T-helper 17 cell (primary cell): Measurements from ENCODE around the gene ZNF609. TPM values are rescaled to one million over a fixed set of nuclear protein-coding genes. Genes with fewer than 3 reads are reported as not detected.

ENCODE experiments used
- ATAC-seq: fragments of 150-1000 bp; cut with Tn5 transposase; 2 replicates; pipeline ENCODE4 v1.10.0; 2021; ENCODE audit warnings: mild to moderate bottlenecking, moderate library complexity
- DNase-seq, 3 donors: peaks; one replicate each; pipeline versions ENCODE4 v3.0.0 to v3.0.0-alpha.2; 2020 to 2021
- H3K9me3 ChIP-seq: one replicate; pipeline ENCODE4 v1.7.0; 2013; ENCODE audit warnings: low read length, mild to moderate bottlenecking; ENCODE audit not compliant: control insufficient read depth, poor library complexity, severe bottlenecking
- H3K27ac Mint-ChIP-seq: one replicate; pipeline ENCODE4 v1.8.0; 2022; ENCODE audit warnings: mild to moderate bottlenecking, moderate library complexity, mixed read lengths
- H3K27me3 Mint-ChIP-seq: one replicate; pipeline ENCODE4 v1.8.0; 2022; ENCODE audit warnings: mixed read lengths
- H3K36me3 Mint-ChIP-seq: one replicate; pipeline ENCODE4 v1.8.0; 2022; ENCODE audit warnings: low read depth, mixed read lengths
- H3K4me1 Mint-ChIP-seq: one replicate; pipeline ENCODE4 v1.8.0; 2022; ENCODE audit warnings: mild to moderate bottlenecking, mixed read lengths
- H3K4me3 Mint-ChIP-seq: one replicate; pipeline ENCODE4 v1.8.0; 2022; ENCODE audit warnings: mild to moderate bottlenecking, moderate library complexity, mixed read lengths
- total RNA-seq, 4 donors: library from RNA in 2 of 4; stranded (reverse) in 2 of 4; gene quantifications; one replicate each; pipeline ENCODE4 v1.2.3 and lab custom pipeline; 2022 to 2026

ZNF609 gene
- total RNA-seq, 2 donors from 2014 or later, result 37.6 to 43.2 TPM

DNA sequence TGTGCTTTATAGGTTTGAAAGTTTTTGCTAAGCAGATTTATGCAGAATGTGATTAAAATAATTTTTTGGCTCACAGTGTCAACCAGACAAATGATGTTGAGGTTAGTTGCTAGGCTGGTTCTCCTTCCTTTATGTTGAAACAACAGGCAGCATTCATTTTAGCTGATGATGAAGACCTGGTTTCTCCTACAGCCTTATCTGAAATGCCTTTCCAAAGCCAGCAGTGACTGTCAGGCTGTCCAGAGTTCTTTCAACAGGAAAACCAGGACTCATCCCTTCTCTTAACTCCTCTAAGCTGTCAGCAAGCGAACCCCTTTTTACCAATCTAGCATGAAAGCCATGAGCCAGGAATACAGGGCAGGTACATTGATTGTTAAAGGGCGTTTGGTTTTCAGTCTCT, 84.1 kb downstream of the ZNF609 start:
- no peaks in the 10 kb centered on the region for H3K9me3 ChIP-seq
- ATAC-seq (no peak), DNase-seq (no peak)
- peaks cover 3% of the 10 kb centered on the region for H3K36me3 Mint-ChIP-seq
- no peak overlapping the region for H3K4me3 Mint-ChIP-seq
- no peak overlapping the region for H3K27ac Mint-ChIP-seq
- H3K27me3 Mint-ChIP-seq, result no peaks in the 10 kb centered on the region
- peaks cover 35% of the 10 kb centered on the region for H3K4me1 Mint-ChIP-seq

DNA sequence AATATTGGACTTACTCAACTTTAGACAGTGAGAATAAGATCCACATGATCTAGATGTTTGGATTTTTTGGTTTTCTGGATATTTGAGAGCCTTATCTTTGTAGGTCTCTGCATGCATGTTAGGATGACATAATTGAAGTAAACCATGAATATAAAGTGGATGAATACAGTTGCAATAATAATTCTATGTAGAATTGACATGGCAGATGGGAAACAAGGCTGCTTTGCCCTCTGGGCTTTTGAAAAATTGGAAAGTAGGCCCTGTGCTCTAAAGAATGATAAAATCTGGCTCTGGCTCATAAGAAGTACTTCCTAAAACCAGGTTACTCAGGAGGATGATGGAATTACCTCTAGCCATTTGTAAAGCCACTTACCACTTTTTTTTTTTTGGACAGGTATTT, 86.9 kb downstream of the ZNF609 start:
- Mint-ChIP-seq H3K36me3 (peaks cover 2% of the 10 kb centered on the region), H3K27me3 (no peaks in the 10 kb centered on the region), H3K4me3 (no peak overlapping the region), H3K4me1 (peaks cover 39% of the 10 kb centered on the region), H3K27ac (no peak overlapping the region)
- ATAC-seq, result no peak
- H3K9me3 ChIP-seq, result no peaks in the 10 kb centered on the region
- no peak for DNase-seq

DNA sequence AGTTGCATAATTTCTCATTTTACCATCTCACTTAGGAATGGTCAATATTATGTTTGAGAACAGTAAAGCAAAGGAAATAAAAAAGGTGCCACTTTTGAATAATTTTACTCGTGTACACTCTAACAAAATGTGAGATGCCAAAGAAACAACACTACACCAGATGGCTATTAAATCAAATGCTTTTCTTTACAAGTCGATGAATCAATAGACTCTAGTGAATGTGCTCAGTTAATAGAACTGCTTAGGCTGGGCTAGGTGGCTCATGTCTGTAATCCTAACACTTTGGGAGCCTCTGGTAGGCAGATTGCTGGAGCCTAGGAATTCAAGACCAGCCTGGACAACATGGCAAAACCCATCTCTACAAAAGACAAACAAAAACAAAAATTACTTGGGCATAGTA, 87.9 kb downstream of the ZNF609 start:
- Mint-ChIP-seq H3K4me3 (no peak overlapping the region), H3K27me3 (no peaks in the 10 kb centered on the region), H3K27ac (no peak overlapping the region), H3K4me1 (peaks cover 34% of the 10 kb centered on the region), H3K36me3 (peaks cover 2% of the 10 kb centered on the region)
- ATAC-seq (no peak), DNase-seq (no peak)
- H3K9me3 ChIP-seq, result no peaks in the 10 kb centered on the region

DNA sequence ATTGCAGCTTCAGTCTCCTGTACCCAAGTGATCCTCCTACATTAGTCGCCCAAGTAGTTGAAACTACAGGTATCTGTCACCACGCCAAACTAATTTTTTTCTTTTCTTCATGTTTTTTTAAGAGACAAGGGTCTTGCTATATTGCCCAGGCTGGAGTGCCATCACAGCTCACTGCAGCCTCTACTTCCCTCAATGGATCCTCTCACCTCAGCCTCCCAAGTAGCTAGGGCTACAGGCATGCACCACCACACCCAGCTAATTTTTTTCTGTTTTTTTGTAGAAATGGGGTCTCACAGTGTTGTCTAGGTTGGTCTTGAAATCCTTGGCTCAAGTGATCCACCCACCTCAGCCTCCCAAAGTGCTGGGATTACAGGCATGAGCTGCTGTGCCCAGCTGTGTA, 89.5 kb downstream of the ZNF609 start:
- Mint-ChIP-seq H3K27ac (no peak overlapping the region), H3K4me1 (peaks cover 24% of the 10 kb centered on the region), H3K27me3 (no peaks in the 10 kb centered on the region), H3K36me3 (peaks cover 2% of the 10 kb centered on the region), H3K4me3 (no peak overlapping the region)
- H3K9me3 ChIP-seq, result no peaks in the 10 kb centered on the region
- DNase-seq (no peak), ATAC-seq (no peak)

DNA sequence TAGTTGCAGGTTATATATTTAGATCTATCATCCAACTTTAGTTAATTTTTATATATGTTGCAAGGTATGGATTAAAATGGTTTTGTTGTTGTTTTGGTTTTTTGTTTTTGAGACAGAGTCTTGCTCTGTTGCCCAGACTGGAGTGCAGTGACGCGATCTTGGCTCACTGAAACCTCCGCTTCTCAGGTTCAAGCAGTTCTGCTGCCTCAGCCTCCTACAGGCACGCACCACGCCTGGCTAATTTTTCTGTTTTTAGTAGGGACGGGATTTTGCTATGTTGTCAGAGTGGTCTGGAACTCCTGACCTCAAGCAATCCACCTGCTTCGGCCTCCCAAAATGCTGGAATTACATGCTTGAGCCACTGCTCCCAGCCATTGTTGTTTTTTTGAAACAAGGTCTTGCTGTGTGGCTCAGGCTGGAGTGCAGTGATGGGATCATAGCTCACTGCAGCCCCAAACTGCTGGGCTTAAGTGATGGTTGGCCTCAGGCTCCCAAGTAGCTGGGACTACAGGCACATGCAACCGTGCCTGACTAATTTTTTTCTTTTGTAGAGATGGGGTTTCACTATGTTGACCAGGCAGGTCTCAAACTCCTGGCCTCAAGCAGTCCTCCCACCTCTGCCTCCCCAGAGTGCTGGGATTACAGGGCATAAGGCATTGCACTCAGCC, 92.0 kb downstream of the ZNF609 start:
- no peak overlapping the region for H3K27ac Mint-ChIP-seq

DNA sequence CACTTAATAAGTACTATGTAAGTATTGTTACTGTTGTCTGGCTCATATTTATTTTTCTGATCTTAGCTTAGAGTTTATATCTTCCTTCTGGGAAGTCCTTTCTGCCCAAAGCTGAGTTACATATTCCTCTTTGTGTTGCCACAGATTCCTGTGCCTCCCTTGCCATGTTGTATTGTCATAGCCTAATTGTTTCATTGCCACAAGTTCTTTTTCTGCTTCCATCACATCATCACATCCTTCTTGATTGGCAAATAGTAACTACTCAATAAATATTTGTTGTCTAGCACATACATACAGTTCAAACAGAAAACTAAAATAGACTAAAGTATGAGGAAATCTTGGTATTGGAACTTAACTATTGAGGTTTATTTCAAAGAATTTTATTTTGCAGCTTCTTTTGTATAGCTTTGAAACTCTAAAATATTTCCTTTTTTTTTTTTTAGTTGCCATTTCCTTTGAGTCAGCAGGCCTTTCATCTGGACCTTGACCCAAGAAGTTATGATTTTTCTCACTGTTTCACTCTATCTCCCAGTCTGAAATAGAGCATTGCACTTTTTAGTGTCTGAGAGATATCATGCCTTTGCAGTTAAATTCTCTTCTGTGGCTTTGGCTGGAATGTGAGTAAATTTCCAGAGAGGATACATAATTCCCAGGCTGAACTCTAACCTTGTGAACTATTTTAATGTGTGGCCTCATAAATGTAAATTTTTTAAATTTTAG, 98.2 kb downstream of the ZNF609 start:
- Mint-ChIP-seq H3K4me1 (peaks cover 22% of the 10 kb centered on the region), H3K27ac (peak overlapping the region; percentile 66), H3K36me3 (no peaks in the 10 kb centered on the region), H3K27me3 (no peaks in the 10 kb centered on the region), H3K4me3 (no peak overlapping the region)
- no peak for ATAC-seq
- DNase-seq, result no peak
- H3K9me3 ChIP-seq, result no peaks in the 10 kb centered on the region

More for the DNA sequence above, 92.0 kb downstream of the ZNF609 start:
- H3K9me3 ChIP-seq, result no peaks in the 10 kb centered on the region
- ATAC-seq (no peak), DNase-seq (no peak)
- no peaks in the 10 kb centered on the region for H3K27me3 Mint-ChIP-seq
- peaks cover 2% of the 10 kb centered on the region for H3K36me3 Mint-ChIP-seq
- H3K4me3 Mint-ChIP-seq, result no peak overlapping the region
- peaks cover 17% of the 10 kb centered on the region for H3K4me1 Mint-ChIP-seq

DNA sequence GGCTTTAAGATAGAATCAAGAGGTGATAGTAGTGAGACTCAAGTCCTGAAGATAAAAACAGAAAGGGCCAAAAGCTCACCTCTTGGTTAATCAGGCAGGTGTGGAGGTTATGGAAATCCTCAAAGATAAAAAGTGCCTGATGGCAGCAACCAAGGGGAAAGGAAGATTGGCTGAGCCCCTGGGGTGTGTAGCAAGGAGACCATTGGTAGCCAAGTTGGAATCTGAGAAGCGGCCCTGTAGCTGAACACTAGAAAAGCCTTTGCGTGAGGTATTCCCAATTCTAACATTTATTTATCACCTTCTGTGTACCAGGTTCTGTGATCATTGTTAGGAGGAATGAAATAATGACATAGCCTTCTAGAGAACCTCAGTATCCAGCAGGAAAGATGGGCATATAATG, 98.9 kb downstream of the ZNF609 start:
- Mint-ChIP-seq H3K27ac (no peak overlapping the region), H3K4me1 (peaks cover 25% of the 10 kb centered on the region), H3K4me3 (no peak overlapping the region), H3K36me3 (no peaks in the 10 kb centered on the region), H3K27me3 (no peaks in the 10 kb centered on the region)
- ATAC-seq (no peak), DNase-seq (no peak)
- no peaks in the 10 kb centered on the region for H3K9me3 ChIP-seq

DNA sequence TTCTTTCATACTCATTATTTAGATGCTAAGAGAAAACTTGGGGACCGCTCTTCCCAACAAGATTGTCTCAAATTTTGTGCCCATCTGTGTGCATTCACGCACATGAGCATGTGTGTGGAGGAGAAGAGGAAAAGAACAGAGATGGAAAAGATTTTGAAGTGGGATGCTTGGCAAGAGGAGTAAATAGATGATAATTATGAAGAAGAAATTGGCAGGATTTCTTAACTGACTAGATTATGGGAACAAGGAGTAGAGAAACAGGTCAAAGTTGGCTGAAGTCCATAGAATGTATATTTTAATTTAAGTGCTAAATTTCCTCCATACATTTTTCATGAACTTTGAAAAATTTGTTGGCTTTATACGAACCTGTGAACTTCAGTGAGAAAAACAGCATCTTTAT, 100.1 kb downstream of the ZNF609 start:
- Mint-ChIP-seq H3K4me3 (no peak overlapping the region), H3K27ac (peak overlapping the region; percentile 37), H3K27me3 (no peaks in the 10 kb centered on the region), H3K36me3 (no peaks in the 10 kb centered on the region), H3K4me1 (peaks cover 31% of the 10 kb centered on the region)
- ATAC-seq, result no peak
- no peaks in the 10 kb centered on the region for H3K9me3 ChIP-seq
- no peak for DNase-seq

DNA sequence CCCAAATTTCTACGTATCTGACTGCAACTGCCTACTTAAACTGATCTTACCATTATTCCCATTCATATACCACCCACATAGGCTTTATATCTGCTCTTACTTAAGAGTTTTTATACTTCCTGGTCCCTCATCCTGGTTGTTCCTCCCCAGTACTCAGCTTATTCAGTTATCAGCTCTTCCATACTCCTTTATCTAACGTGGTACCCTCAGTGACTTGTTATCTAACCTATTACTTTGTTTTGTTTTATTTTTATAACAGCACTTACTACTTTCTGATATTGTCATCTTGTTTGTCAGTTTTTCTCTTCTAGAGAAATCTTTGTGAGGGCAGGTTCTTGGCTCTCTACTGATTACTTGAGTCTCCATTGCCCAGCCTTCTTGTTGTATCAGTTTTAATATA, 100.6 kb downstream of the ZNF609 start:
- Mint-ChIP-seq H3K4me3 (no peak overlapping the region), H3K4me1 (peaks cover 31% of the 10 kb centered on the region), H3K27me3 (no peaks in the 10 kb centered on the region), H3K27ac (peak overlapping the region; percentile 29), H3K36me3 (no peaks in the 10 kb centered on the region)
- DNase-seq, result no peak
- no peaks in the 10 kb centered on the region for H3K9me3 ChIP-seq
- no peak for ATAC-seq

DNA sequence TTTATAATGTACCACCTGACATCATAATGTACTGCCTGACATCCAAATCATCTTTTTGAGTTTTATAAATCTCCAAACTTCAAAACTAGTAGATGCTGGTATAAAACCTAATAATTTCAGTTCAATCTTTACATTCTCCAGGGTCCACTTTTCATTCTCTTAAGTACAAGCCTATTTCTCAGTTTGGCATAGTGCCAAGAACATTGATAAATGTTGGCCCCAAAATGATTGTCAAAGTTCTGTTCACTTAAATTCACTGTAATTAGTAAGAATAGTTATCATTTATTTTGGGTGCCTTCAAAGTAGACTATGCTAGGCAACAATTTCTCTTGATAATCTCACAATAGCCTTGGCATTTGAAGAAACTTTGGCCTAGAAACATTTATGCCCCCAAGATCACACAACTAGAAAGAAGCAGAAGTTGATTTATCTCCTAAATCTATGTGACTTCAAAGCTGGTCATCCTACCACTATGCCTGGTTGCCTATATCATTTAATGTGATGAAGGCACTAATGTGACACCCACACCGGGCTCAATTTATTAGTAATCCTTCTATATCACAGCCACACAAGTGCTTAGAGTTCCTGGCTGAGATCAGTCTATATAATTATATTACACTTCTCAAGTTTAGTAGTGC, 101.7 kb downstream of the ZNF609 start:
- ATAC-seq, result no peak

DNA sequence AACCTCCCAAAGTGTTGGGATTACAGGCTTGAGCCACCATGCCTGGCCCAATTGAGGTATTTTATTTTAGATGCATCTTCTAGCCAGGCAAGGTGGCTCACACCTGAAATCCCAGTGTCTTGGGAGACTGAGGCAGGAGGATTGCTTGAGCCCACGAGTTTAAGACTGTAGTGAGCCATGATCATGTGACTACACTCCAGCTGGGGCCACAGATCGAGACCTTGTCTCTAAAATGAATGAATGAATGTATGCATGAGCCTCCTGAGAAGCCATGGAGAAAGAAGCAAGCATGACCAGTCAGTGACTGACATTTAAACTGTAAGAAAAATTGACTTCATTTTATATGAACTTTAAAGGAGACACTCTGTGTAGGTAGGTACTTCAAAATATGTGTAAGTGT, 105.7 kb downstream of the ZNF609 start:
- Mint-ChIP-seq H3K27me3 (no peaks in the 10 kb centered on the region), H3K27ac (no peak overlapping the region), H3K4me1 (peaks cover 38% of the 10 kb centered on the region), H3K4me3 (no peak overlapping the region), H3K36me3 (no peaks in the 10 kb centered on the region)
- ATAC-seq, result no peak
- H3K9me3 ChIP-seq, result no peaks in the 10 kb centered on the region
- no peak for DNase-seq

More for the DNA sequence above, 101.7 kb downstream of the ZNF609 start:
- Mint-ChIP-seq H3K36me3 (no peaks in the 10 kb centered on the region), H3K4me3 (no peak overlapping the region), H3K4me1 (peaks cover 35% of the 10 kb centered on the region), H3K27ac (peak overlapping the region; percentile 37), H3K27me3 (no peaks in the 10 kb centered on the region)
- DNase-seq, result no peak
- no peaks in the 10 kb centered on the region for H3K9me3 ChIP-seq

DNA sequence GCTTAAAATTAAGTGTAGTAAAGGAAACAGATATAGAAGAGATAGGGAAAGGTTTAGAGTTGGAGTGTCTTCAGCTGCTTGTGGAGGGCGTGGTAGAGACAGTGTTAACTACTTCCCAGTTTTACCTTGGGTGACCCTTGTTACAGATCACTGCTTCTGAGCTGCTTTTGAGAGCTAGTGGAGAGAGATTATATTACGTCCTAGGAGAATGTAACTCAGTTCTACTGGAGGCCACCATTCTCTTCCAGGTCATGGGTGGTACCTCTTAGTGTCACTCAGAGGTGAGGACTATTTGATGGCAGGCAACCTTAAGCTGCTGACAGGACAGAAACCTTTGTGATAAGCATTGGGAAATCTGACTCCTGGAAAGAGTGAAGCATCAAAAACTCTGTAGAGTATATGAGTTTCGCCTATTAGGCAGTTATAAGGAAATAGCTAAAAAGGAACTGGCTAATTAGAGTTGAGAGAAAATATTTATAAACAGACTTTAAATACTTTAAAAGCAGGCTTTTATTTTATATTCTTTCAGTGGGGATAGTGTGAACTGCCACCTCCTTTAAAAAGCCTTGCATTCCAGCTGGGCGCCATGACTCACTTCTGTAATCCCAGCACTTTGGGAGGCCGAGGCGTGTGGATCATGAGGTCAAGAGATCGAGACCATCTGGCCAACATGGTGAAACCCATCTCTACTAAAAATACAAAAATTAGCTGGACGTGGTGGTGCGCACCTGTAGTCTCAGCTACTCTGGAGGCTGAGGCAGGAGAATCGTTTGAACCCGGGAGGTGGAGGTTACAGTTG, 106.5 kb downstream of the ZNF609 start:
- no peak overlapping the region for H3K27ac Mint-ChIP-seq
- DNase-seq (no peak), ATAC-seq (no peak)
- no peaks in the 10 kb centered on the region for H3K27me3 Mint-ChIP-seq
- H3K4me1 Mint-ChIP-seq, result peaks cover 37% of the 10 kb centered on the region
- no peaks in the 10 kb centered on the region for H3K9me3 ChIP-seq
- H3K4me3 Mint-ChIP-seq, result no peak overlapping the region
- H3K36me3 Mint-ChIP-seq, result no peaks in the 10 kb centered on the region

DNA sequence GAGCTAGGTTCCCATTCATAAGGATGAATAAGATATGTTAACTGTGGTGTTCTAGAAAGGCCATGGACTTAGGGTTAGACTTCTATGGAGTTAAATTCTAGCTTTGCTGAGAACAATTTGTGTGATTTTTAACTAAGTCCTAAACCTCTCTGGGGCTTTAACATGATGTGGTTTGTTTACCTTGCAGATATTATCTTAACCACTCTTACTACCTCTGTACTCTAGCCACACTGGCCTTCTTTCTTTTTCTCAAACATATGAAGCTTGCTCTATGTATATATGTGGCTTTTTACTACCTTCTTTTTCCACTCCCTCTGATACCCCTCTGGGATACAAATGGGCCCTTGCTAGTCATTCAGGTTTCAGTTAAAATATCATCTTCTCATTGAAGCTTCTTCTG, 108.4 kb downstream of the ZNF609 start:
- DNase-seq, result no peak
- no peaks in the 10 kb centered on the region for H3K9me3 ChIP-seq
- ATAC-seq, result peak; percentile 75
- Mint-ChIP-seq H3K4me1 (peaks cover 40% of the 10 kb centered on the region), H3K4me3 (no peak overlapping the region), H3K27ac (peak overlapping the region; percentile 91), H3K27me3 (no peaks in the 10 kb centered on the region), H3K36me3 (no peaks in the 10 kb centered on the region)
